Stomach smooth muscle (tissue), 2 donors: Measurements from ENCODE around the gene CLEC9A.

ENCODE experiments used
- H3K27ac ChIP-seq: one replicate; pipeline ENCODE4 v1.7.0; 2013; ENCODE audit warnings: mild to moderate bottlenecking, low read length, inconsistent platforms
- H3K27me3 ChIP-seq, 2 donors: one replicate each; pipeline ENCODE4 v1.7.0; 2013; ENCODE audit warnings: low read length in 2 of 2; ENCODE audit not compliant: insufficient read depth in 2 of 2, control insufficient read depth in 1 of 2
- H3K36me3 ChIP-seq, 2 donors: one replicate each; pipeline ENCODE4 v1.7.0; 2013; ENCODE audit warnings: low read length in 2 of 2; ENCODE audit not compliant: control insufficient read depth in 2 of 2, insufficient read depth in 2 of 2
- H3K4me1 ChIP-seq: one replicate; pipeline ENCODE4 v1.7.0; 2013; ENCODE audit warnings: low read length; ENCODE audit not compliant: control insufficient read depth, insufficient read depth
- H3K4me3 ChIP-seq, 2 donors: one replicate each; pipeline ENCODE4 v1.7.0; 2013; ENCODE audit warnings: low read length in 2 of 2
- H3K9ac ChIP-seq, 2 donors: one replicate each; pipeline ENCODE4 v1.7.0; 2013; ENCODE audit warnings: low read length in 2 of 2, mild to moderate bottlenecking in 1 of 2
- H3K9me3 ChIP-seq, 2 donors: one replicate each; pipeline ENCODE4 v1.7.0; 2013; ENCODE audit warnings: low read length in 2 of 2; ENCODE audit not compliant: control insufficient read depth in 2 of 2
- donor health status: healthy.
- donor health status: Pancreatic carcinoma.

CLEC9A gene

DNA sequence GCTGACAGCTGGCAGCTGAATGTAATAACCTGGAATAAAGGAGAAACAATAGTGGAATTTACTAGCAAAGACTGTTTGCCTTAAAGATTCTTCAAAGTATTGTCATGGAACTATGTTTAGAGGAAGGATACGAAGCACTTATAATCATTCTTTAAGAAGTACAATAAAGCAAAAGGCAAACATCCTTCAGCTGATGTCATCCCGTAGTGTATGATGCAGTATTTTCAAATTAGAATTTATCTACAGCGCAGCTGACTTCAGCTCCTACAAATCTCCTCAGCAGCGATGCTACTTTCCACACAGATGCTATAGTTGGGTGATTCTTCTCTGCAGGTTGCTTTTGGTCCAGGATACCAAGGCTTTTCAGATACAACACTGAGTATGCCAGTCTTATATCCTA lies 36.8 kb downstream of the CLEC9A start:
- Histone ChIP-seq H3K4me1 (no peaks in the 10 kb centered on the region), H3K27ac (no peak overlapping the region), H3K27me3 (no peaks in the 10 kb centered on the region), H3K36me3 (no peaks in the 10 kb centered on the region), H3K9ac (no peak overlapping the region), H3K4me3 (no peak overlapping the region), H3K9me3 (no peaks in the 10 kb centered on the region)

DNA sequence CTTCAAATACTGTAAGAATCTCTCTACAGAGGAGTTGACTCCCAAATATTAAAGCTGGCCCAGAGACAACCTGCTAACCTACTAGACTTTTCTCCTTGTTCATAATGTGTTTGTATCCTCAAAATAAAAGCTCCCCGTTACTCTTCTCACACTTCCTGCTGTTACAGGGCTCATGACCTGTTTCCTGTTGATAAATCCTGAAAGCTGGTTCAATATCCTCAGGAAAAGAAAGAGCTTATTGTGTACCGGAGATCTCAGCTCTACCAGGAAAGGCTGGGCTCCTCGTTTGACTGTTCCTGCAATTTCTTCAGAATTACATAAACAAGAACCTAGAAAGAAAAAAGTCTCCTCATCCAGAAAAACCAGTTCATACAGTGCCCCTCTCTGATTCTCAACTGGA lies 37.5 kb downstream of the CLEC9A start:
- Histone ChIP-seq H3K4me1 (no peaks in the 10 kb centered on the region), H3K9me3 (no peaks in the 10 kb centered on the region), H3K4me3 (no peak overlapping the region), H3K9ac (no peak overlapping the region), H3K27ac (no peak overlapping the region), H3K36me3 (no peaks in the 10 kb centered on the region), H3K27me3 (no peaks in the 10 kb centered on the region)

DNA sequence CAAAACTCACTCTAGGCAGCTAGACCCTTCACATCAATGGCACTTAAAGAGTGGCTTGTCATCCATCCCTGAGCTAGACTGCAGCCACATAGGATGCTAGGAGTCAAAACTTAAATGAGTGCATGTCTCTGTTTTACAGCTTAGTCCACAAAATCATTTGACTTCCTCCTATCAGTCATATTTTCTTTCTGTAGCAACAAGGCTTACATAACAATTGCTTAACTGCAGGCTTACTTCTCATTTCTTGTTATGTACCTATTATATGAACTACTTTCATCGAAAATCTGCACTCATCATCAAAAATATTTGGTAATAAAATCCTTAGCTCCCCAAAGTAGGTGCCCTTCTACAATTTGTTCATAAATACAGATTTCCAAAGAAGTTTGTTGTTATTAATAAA lies 38.2 kb downstream of the CLEC9A start:
- Histone ChIP-seq H3K36me3 (no peaks in the 10 kb centered on the region), H3K4me1 (no peaks in the 10 kb centered on the region), H3K27me3 (no peaks in the 10 kb centered on the region), H3K4me3 (no peak overlapping the region), H3K27ac (no peak overlapping the region), H3K9ac (no peak overlapping the region), H3K9me3 (no peaks in the 10 kb centered on the region)

- H3K4me3 ChIP-seq = no peak overlapping the region
- no peaks in the 10 kb centered on the region for H3K9me3 ChIP-seq
- no peaks in the 10 kb centered on the region for H3K36me3 ChIP-seq
- H3K4me1 ChIP-seq = no peaks in the 10 kb centered on the region
- no peak overlapping the region for H3K9ac ChIP-seq
- no peaks in the 10 kb centered on the region for H3K27me3 ChIP-seq
- H3K27ac ChIP-seq = no peak overlapping the region
Measured at GRCh38 chr12:10069099-10069498, 38.6 kb downstream of the CLEC9A start.

DNA sequence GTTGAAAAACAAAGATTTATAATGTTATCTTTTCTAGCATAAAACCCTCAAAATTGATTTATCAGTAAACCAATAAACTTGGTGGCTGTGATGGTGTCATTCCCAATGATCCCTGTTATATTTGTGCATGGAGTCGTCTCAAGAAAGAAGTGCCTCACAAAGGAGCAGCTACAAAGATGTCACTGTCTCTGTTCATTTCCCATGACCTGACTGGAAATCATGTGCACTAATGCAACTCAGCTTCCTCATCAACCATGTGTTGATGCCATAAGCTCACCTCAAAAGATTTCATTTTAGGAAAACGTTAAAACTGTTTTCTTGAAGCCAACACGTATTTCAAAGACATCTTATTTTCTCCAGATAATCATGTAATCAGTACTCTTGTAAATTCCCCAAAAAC lies 39.5 kb downstream of the CLEC9A start:
- Histone ChIP-seq H3K36me3 (no peaks in the 10 kb centered on the region), H3K4me1 (no peaks in the 10 kb centered on the region), H3K9me3 (no peaks in the 10 kb centered on the region), H3K27me3 (no peaks in the 10 kb centered on the region), H3K9ac (no peak overlapping the region), H3K4me3 (no peak overlapping the region), H3K27ac (no peak overlapping the region)

DNA sequence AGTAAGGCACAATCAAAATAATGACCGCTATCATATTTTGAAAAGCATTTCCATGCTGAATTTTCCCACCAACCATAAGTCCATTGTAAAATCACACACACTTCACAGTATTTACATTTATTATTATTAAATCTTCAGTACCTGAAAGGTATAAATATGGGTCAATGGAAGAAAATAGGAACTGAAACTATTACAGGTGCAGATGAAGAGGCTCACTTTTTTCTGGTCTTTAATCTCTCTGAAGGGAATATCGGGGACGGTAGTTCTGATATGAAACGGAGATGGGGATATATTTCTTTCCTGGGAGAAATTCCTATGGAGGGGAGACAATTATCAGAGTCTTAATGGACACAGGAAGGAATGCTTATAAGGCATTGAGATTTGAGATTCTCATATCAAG lies 39.9 kb downstream of the CLEC9A start:
- H3K4me3 ChIP-seq = no peak overlapping the region
- no peak overlapping the region for H3K9ac ChIP-seq
- no peaks in the 10 kb centered on the region for H3K27me3 ChIP-seq
- H3K27ac ChIP-seq = no peak overlapping the region
- no peaks in the 10 kb centered on the region for H3K36me3 ChIP-seq
- H3K4me1 ChIP-seq = no peaks in the 10 kb centered on the region
- no peaks in the 10 kb centered on the region for H3K9me3 ChIP-seq

- H3K4me3 ChIP-seq = no peak overlapping the region
- no peaks in the 10 kb centered on the region for H3K4me1 ChIP-seq
- H3K9me3 ChIP-seq = no peaks in the 10 kb centered on the region
- no peaks in the 10 kb centered on the region for H3K27me3 ChIP-seq
- H3K9ac ChIP-seq = no peak overlapping the region
- H3K27ac ChIP-seq = no peak overlapping the region
- H3K36me3 ChIP-seq = no peaks in the 10 kb centered on the region
Measured at GRCh38 chr12:10072131-10072530, 41.6 kb downstream of the CLEC9A start.

GRCh38 chr12:10073261-10073660 lies 42.8 kb downstream of the CLEC9A start:
- Histone ChIP-seq H3K9ac (no peak overlapping the region), H3K36me3 (no peaks in the 10 kb centered on the region), H3K27me3 (no peaks in the 10 kb centered on the region), H3K4me3 (no peak overlapping the region), H3K9me3 (no peaks in the 10 kb centered on the region), H3K27ac (no peak overlapping the region), H3K4me1 (no peaks in the 10 kb centered on the region)

- Histone ChIP-seq H3K4me3 (no peak overlapping the region), H3K36me3 (no peaks in the 10 kb centered on the region), H3K9ac (no peak overlapping the region), H3K4me1 (no peaks in the 10 kb centered on the region), H3K27me3 (no peaks in the 10 kb centered on the region), H3K27ac (no peak overlapping the region), H3K9me3 (no peaks in the 10 kb centered on the region)
Measured at GRCh38 chr12:10075451-10075850, 45.0 kb downstream of the CLEC9A start.

- Histone ChIP-seq H3K36me3 (no peaks in the 10 kb centered on the region), H3K9me3 (no peaks in the 10 kb centered on the region), H3K4me1 (no peaks in the 10 kb centered on the region), H3K9ac (no peak overlapping the region), H3K27me3 (no peaks in the 10 kb centered on the region), H3K4me3 (no peak overlapping the region), H3K27ac (no peak overlapping the region)
Measured at GRCh38 chr12:10082117-10082874, 51.8 kb downstream of the CLEC9A start.

DNA sequence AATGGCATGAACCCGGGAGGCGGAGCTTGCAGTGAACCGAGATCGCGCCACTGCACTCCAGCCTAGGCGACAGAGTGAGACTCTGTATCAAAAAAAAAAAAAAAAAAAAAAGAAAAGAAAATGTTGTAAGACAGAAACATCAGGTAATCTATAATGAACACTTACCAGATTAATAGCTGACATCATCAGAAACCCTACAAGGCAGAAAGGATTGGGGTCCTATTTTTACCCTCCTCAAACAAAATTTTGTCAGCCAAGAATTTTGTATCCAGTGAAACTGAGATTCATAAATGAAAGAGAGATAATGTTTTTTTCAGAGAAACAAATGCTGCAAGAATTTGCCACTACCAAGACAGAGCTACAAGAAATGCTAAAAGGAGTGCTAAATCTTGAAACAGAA lies 54.3 kb downstream of the CLEC9A start:
- H3K4me3 ChIP-seq = no peak overlapping the region
- no peak overlapping the region for H3K27ac ChIP-seq
- H3K27me3 ChIP-seq = no peaks in the 10 kb centered on the region
- no peak overlapping the region for H3K9ac ChIP-seq
- H3K9me3 ChIP-seq = no peaks in the 10 kb centered on the region
- no peaks in the 10 kb centered on the region for H3K4me1 ChIP-seq
- no peaks in the 10 kb centered on the region for H3K36me3 ChIP-seq
